KMS-11 (cell line): Measurements from ENCODE around the gene ZNF688.
"Not testable (repeated sequence)": the region's sequence is repeated elsewhere in the genome, so short reads cannot be mapped to it uniquely, and the experiment has no call there.

Source experiments
- H2AFZ ChIP-seq: fragments of 200-600 bp; sonication (generic); 2 replicates; pipeline ENCODE4 v1.6.1; 2016; ENCODE audit warnings: antibody characterized with exemption, mixed run types, low read depth
- H3K27ac ChIP-seq: fragments of 200-600 bp; sonication (generic); 2 replicates; pipeline ENCODE4 v1.6.1; 2016; ENCODE audit warnings: mild to moderate bottlenecking, mixed run types
- H3K27me3 ChIP-seq: fragments of 200-600 bp; sonication (generic); 2 replicates; pipeline ENCODE4 v1.6.1; 2017; ENCODE audit warnings: mild to moderate bottlenecking, low read depth, mixed run types, moderate library complexity; ENCODE audit not compliant: insufficient read depth
- H3K36me3 ChIP-seq: fragments of 200-600 bp; sonication (generic); 2 replicates; pipeline ENCODE4 v1.6.1; 2017; ENCODE audit warnings: mild to moderate bottlenecking, mixed run types; ENCODE audit not compliant: insufficient read depth
- H3K4me1 ChIP-seq: fragments of 200-600 bp; sonication (generic); 2 replicates; pipeline ENCODE4 v1.6.1; 2016; ENCODE audit warnings: mild to moderate bottlenecking, low read depth, mixed run types; ENCODE audit not compliant: poor library complexity, severe bottlenecking
- H3K4me2 ChIP-seq: fragments of 200-600 bp; sonication (generic); 2 replicates; pipeline ENCODE4 v1.7.0; 2016; ENCODE audit warnings: mild to moderate bottlenecking, mixed run types
- H3K4me3 ChIP-seq: fragments of 200-600 bp; sonication (generic); IDR thresholded peaks from 2 replicates; pipeline ENCODE4 v1.6.1; 2017; ENCODE audit warnings: low read depth, low read length, mixed read lengths; ENCODE audit not compliant: insufficient read depth
- H3K79me2 ChIP-seq: fragments of 200-600 bp; sonication (generic); 2 replicates; pipeline ENCODE4 v1.6.1; 2016; ENCODE audit warnings: low read depth, mixed run types; ENCODE audit not compliant: insufficient read depth
- H3K9ac ChIP-seq: fragments of 200-600 bp; sonication (generic); 2 replicates; pipeline ENCODE4 v1.6.1; 2016; ENCODE audit warnings: mild to moderate bottlenecking, mixed run types
- H4K20me1 ChIP-seq: fragments of 200-600 bp; sonication (generic); 2 replicates; pipeline ENCODE4 v1.6.1; 2016; ENCODE audit warnings: mild to moderate bottlenecking, mixed run types; ENCODE audit not compliant: insufficient read depth
- CTCF ChIP-seq: fragments of 200-600 bp; sonication (generic); conservative IDR thresholded peaks from 2 replicates; pipeline ENCODE4 v1.6.1; 2017; ENCODE audit warnings: low read depth, mild to moderate bottlenecking, antibody characterized with exemption, low read length, moderate library complexity, mixed read lengths

ZNF688 gene

GRCh38 chr16:30601966-30602365 is 30.5 kb upstream of the ZNF688 start:
- Histone ChIP-seq H3K27me3 (no peaks in the 10 kb centered on the region), H4K20me1 (no peaks in the 10 kb centered on the region), H3K4me2 (no peak overlapping the region), H3K4me3 (no peak overlapping the region), H3K79me2 (no peaks in the 10 kb centered on the region), H3K27ac (no peak overlapping the region), H3K36me3 (no peaks in the 10 kb centered on the region), H2AFZ (no peak overlapping the region), H3K9ac (no peak overlapping the region), H3K4me1 (peaks cover 8% of the 10 kb centered on the region)
- TF ChIP-seq CTCF: no peak

GRCh38 chr16:30600929-30601328 is 29.4 kb upstream of the ZNF688 start:
- Histone ChIP-seq H3K36me3 (no peaks in the 10 kb centered on the region), H2AFZ (no peak overlapping the region)

GRCh38 chr16:30600215-30600614 is 28.7 kb upstream of the ZNF688 start:
- no peak overlapping the region for H3K9ac ChIP-seq
- no peaks in the 10 kb centered on the region for H4K20me1 ChIP-seq
- H3K27me3 ChIP-seq: no peaks in the 10 kb centered on the region
- no peak overlapping the region for H3K4me2 ChIP-seq
- peaks cover 8% of the 10 kb centered on the region for H3K4me1 ChIP-seq
- H3K27ac ChIP-seq: no peak overlapping the region
- no peaks in the 10 kb centered on the region for H3K79me2 ChIP-seq
- TF ChIP-seq CTCF: no peak
- H3K4me3 ChIP-seq: no peak overlapping the region
- no peaks in the 10 kb centered on the region for H3K36me3 ChIP-seq
- H2AFZ ChIP-seq: no peak overlapping the region

More at GRCh38 chr16:30600929-30601328, 29.4 kb upstream of the ZNF688 start:
- Histone ChIP-seq H3K79me2 (no peaks in the 10 kb centered on the region), H3K27me3 (no peaks in the 10 kb centered on the region), H3K4me2 (no peak overlapping the region), H4K20me1 (no peaks in the 10 kb centered on the region), H3K27ac (no peak overlapping the region), H3K4me3 (no peak overlapping the region), H3K4me1 (peaks cover 8% of the 10 kb centered on the region), H3K9ac (no peak overlapping the region)
- no peak for TF ChIP-seq CTCF

GRCh38 chr16:30592871-30593270 is 21.4 kb upstream of the ZNF688 start:
- Histone ChIP-seq H4K20me1 (no peaks in the 10 kb centered on the region), H3K9ac (no peak overlapping the region), H3K79me2 (no peaks in the 10 kb centered on the region), H3K27ac (no peak overlapping the region), H3K4me1 (no peaks in the 10 kb centered on the region), H2AFZ (no peak overlapping the region), H3K4me2 (no peak overlapping the region), H3K36me3 (no peaks in the 10 kb centered on the region), H3K4me3 (no peak overlapping the region), H3K27me3 (no peaks in the 10 kb centered on the region)
- no peak for TF ChIP-seq CTCF

GRCh38 chr16:30590869-30591268 is 19.4 kb upstream of the ZNF688 start:
- not testable (repeated sequence) for H4K20me1 ChIP-seq, H3K27ac ChIP-seq, H3K4me3 ChIP-seq, H3K36me3 ChIP-seq, H2AFZ ChIP-seq, H3K4me1 ChIP-seq, H3K27me3 ChIP-seq, H3K4me2 ChIP-seq, H3K79me2 ChIP-seq, H3K9ac ChIP-seq

- H3K27ac ChIP-seq, H3K4me3 ChIP-seq, H3K4me2 ChIP-seq, H3K9ac ChIP-seq, H4K20me1 ChIP-seq, H3K4me1 ChIP-seq, H3K79me2 ChIP-seq, H3K27me3 ChIP-seq, H2AFZ ChIP-seq, H3K36me3 ChIP-seq: not testable (repeated sequence)
Measured at GRCh38 chr16:30589582-30589981, 18.1 kb upstream of the ZNF688 start.
